CD4-positive, alpha-beta T cell treated with Interleukin-10 for 1 hour (primary cell): ENCODE data around the gene TRIM44.
"Not testable (repeated sequence)": the region's sequence is repeated elsewhere in the genome, so short reads cannot be mapped to it uniquely, and the experiment has no call there.

Experiments used
- DNase-seq: peaks from one replicate; pipeline ENCODE4 v3.0.0-alpha.2; 2020

TRIM44 gene

GRCh38 chr11:35635933-35636332 is 26.6 kb upstream of the TRIM44 start:
- DNase-seq = no peak

DNA sequence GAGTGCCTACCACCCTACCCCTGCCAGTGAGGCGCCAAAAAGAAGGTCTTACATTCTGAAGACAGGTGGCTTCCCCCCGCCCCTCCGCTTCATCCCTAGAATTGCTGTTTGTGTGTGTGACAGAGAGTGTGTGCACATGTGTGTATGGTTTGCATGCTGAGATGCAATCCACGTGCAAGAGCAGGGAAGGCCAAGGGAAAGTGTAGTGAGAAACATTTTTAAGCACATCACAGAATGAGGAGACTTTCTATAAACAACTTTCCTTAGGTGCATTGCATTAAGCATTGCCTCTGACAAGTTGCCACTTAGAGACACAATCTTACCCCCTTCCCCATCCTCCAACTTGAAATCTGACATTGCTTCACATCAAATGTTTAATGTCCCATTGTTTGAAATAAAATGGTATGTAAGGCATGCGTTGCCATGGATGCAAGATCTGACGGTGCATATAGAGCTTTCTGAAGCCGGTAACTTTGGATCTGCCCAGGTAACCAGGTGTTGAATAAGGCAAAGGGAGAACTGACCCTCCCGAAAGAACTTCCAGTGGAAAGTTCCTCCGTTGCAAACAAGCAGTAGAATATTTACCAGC is 22.9 kb upstream of the TRIM44 start:
- DNase-seq = no peak

GRCh38 chr11:35641171-35641897 is 21.2 kb upstream of the TRIM44 start:
- no peak for DNase-seq

DNA sequence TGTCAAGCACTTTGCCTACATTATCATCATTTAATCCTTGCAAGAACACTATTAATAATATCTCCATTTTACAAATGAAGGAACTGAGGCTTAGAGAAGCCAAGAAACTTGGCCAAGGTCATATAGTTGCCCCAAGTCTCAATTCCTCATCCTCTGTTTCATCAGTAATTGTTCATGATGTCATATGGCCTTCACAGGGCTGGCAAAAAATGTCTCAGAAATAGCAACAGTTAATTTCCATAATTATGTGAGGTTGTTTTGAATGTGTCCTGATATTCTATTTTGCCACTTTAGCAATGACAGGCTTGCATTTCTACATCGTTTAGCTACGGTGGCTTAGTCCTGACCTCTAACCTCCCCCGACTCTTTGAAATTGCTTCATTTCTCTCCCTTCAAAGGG is 20.6 kb upstream of the TRIM44 start:
- no peak for DNase-seq

GRCh38 chr11:35647421-35648093 is 15.0 kb upstream of the TRIM44 start:
- DNase-seq = no peak

DNA sequence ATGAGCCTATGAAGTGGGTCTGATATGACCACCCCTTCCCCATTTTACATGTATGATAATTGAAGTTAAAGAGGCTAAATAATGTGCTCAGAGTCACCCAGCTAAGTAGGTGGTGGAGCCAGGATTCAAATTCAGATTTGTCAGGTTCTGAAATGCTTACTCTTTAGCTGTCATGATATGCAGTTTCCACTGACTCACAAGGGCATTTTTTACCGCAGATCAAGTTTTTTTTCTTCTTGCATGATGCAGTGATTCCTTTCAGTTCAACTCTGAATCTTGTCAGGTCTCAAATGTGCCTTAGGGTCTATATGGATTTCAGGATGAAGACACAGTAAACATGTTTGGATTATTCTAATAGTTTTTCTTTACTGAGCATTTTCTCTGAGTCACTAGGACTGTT is 12.6 kb upstream of the TRIM44 start:
- no peak for DNase-seq

DNA sequence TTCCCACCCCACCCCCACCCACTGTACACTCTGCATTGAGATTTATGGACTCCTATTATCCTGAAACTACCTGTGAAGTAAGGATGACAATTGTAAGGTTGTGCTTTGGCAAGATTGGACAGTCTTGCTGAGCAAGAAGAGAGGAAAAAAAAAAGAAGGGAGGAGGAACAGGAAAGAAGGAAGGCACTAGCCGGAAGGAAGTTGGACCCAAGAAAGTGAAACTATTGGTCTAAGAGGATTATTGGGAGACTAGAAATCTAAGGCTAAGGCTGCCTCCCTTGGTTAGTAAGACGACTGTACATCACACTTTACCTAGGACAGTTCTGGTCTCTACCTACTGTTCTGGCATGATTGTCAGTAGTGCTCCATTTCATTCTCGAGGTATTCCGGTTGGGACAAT is 12.1 kb upstream of the TRIM44 start:
- no peak for DNase-seq

GRCh38 chr11:35651263-35651662 is 11.3 kb upstream of the TRIM44 start:
- DNase-seq = no peak

- not testable (repeated sequence) for DNase-seq
Observed at GRCh38 chr11:35652786-35653185, 9.8 kb upstream of the TRIM44 start.

DNA sequence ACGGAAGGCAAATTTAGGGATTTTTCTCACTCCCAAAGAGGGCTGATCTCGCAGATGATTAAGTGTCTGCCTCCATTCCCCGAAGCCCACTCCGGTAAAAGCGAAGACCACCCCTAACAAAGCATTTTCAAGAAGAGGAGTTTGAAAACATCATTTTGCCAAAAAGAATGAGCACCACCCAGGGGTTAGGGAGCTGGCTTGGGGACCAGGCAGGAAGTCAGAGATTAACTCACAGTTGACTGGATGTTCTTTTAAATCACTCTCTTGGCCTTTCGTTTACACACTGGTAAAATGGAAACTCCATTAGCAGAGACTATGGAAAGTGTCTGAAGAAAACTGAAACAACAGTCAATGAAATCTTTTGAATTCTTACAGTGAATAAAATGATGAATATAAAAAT is 7.9 kb upstream of the TRIM44 start:
- no peak for DNase-seq

DNA sequence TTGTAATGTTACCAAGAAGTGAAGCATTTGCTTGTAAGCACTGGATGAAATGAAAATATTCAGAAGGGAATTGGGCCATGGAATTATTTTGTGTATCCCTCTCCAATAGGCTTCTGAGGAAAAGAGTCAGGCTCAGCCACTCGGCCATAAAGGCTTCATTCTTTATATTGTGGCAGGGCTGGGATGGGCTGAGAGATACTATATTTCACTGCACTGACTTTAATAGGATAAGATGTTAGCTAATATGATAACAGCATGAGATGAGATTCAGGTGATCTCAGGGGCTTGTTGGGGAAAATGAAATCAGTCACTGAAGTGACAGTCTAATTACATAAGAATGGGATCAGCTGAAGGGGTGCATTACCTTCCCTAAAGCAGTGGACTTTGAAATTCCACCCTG is 7.3 kb upstream of the TRIM44 start:
- no peak for DNase-seq

DNA sequence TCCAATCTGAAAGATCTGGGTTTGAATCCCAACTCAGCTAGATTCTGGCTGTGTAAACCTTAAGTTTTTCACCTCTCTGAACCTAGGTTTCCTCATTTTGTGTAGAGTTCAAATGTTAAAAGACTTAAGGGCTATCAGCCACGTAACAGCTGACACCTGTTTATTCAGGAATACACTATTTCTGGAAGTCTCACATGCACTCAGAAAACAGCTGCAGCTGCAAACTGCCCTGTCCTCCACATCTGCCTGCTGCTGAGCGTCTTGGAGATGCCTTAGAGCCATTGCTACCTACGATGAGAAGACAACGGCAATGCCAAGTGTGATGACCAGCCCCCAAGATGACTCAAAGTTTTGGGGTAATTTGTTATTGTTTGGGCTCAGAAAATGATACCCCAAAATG is 6.7 kb upstream of the TRIM44 start:
- no peak for DNase-seq

DNA sequence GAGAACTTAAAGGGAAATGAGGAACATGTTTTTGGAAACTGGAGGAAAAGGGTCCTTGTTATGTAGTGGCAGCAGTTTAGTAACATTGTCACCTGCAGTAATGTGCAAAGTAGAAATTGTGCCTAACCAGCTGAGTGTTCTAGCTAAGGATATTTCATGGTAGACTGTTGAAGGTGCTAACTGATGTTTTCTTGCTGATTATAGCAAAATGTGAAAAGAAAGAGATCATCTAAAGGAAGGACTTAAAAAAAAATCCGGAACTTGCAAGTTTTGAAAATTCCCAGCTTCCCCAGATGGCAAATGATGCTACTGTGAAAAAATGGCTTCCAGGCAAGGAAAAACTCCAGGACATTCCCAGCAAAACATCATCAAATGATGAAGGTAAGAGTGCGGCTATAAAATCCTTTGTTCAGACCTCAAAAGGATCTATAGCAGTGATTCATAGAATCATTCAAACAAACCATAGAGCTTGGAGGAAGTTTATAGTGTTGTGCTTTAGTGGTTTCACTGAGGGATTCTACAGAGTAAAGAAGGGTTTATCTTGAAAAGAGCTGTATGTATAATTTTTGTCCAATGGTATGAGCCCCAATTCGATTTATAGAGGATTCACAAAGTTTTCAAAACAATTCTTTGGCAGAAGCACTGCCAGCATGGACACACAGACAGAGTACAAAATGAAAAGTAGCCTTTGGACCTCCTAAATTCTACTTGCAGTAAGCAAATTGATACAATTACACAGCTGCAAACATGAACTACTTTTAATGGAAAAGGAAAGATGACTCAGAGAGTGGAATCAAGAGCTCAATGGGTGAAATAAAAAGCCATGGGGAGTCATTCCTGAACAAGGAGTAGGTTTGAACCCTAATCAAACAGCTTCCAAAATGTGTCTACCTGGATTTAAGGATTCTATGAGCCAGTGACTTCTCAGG is 4.3 kb upstream of the TRIM44 start:
- DNase-seq = no peak

DNA sequence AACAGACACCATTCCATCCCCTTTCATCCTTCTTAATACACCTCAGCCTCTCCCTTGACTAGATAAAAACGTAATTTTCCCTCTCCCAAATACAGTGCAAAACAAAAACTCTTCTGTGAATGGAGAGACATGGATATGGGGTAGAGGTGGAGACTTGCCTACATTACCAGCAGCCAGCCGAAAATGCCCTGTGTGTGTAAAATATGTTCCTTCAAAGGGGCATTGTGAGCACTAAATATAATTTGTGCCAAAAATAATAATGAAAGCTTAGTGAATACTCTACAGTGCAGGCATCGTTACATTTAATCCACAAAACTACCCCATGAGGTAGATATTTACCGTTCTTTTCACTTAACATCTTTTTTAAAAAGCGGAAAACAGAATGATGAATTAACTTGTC is 1.0 kb upstream of the TRIM44 start:
- DNase-seq = no peak

- DNase-seq = peak; percentile 39
Observed at GRCh38 chr11:35662061-35662648, 420 bp upstream of the TRIM44 start.

- no peak for DNase-seq
Observed at GRCh38 chr11:35663408-35663702, 780 bp downstream of the TRIM44 start.

DNA sequence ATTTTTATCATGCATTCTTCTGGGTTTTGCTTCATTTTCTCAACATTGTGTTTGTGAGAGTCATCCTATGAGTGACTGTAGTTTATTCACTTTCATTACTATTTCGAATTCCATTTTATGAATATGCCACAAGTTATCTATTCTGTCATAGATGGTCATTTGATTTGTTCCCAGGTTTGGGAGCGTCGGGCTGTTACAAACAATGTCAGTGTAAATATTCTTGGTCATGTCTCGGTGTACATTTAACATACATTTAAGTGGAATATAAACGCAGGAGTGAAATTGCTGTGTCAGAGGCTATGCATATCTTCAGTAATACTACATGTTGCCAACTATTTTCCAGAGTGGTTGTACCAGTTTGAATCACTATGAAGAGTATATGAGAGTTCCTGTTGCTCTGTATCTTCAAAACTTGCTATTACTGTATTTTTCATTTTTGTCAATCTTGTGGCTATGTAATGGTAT is 2.4 kb downstream of the TRIM44 start:
- no peak for DNase-seq

DNA sequence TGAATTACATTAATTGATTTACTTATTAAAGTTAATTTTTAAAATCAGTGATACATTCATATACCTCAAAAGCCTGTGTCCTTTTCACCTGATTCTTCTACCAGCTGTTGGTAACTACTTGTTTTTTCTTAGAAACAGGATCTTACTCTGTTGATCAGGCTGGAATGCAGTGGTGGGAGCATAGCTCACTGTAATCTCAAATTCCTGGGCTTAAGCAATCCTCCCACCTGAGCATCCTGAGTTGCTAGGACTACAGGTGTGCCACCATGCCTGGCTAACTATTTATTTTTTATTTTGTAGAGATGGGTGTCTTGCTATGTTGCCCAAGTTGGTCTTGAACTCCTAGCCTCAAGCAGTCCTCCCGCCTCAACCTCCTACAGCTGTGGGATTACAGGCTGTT is 4.7 kb downstream of the TRIM44 start:
- DNase-seq = no peak

GRCh38 chr11:35668350-35668749 is 5.8 kb downstream of the TRIM44 start:
- not testable (repeated sequence) for DNase-seq

DNA sequence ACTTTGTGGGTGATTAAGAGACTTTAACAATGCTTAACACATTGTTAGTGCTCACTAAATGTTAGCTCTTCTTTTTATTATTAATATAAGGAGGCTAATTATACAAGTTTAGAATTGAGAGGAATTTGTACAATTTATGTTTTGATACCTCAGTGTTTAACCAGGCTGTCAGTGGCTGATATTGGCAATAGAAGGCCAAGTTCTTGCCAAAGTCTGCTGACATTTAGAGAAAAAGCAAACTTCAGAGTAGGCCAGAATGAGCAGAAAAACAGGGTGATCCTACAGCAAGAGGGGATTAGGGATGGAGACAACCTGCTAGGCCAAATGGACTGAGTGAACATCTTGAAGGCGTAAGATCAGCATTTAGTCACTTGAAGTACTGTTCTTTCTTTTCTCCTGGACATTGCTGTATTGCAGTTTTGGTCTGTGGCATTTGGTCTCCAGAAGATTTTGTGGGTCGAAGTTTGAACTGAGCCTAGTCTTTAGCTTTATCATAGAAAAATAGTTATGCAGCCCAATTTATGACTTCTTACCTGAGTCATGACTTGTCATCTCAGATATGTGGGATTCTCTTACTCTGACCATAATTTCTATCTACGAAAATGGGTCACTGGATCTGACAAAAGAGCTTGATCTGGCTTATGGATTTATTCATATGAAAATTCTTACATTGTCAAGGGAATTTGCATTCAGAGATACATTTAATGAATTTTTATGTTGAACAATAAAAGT is 9.0 kb downstream of the TRIM44 start:
- DNase-seq = no peak

- DNase-seq = no peak
Observed at GRCh38 chr11:35672608-35673007, 10.0 kb downstream of the TRIM44 start.

GRCh38 chr11:35675901-35676610 is 13.5 kb downstream of the TRIM44 start:
- DNase-seq = no peak
